Type B pancreatic cell (in vitro differentiated cells): ENCODE data around the gene MMS19. TPM values are rescaled to one million over a fixed set of nuclear protein-coding genes. Genes with fewer than 3 reads are reported as not detected.
A peak's percentile ranks its signal among the peaks of the same experiment; 100 is the strongest.

Experiments used
- DNase-seq: peaks from one replicate; pipeline ENCODE4 v3.0.0; 2021; ENCODE audit warnings: mixed read lengths; ENCODE audit not compliant: unreplicated experiment; ENCODE audit errors: extremely low spot score
- H3K27ac Mint-ChIP-seq: 2 replicates; pipeline ENCODE4 v1.8.0; 2021; ENCODE audit warnings: mild to moderate bottlenecking, mixed read lengths
- H3K27me3 Mint-ChIP-seq: 2 replicates; pipeline ENCODE4 v1.8.0; 2021; ENCODE audit warnings: mixed read lengths
- H3K36me3 Mint-ChIP-seq: 2 replicates; pipeline ENCODE4 v1.8.0; 2021; ENCODE audit warnings: mixed read lengths
- H3K4me1 Mint-ChIP-seq: one replicate; pipeline ENCODE4 v1.8.0; 2021; ENCODE audit warnings: mixed read lengths; ENCODE audit not compliant: unreplicated experiment
- H3K4me3 Mint-ChIP-seq: 2 replicates; pipeline ENCODE4 v1.8.0; 2021; ENCODE audit warnings: mild to moderate bottlenecking, mixed read lengths
- H3K9me3 Mint-ChIP-seq: 2 replicates; pipeline ENCODE4 v1.8.0; 2021; ENCODE audit warnings: mixed read lengths
- CTCF ChIP-seq: fragments of 200-600 bp; sonication (generic); conservative IDR thresholded peaks from 2 replicates; pipeline ENCODE4 v1.5.0; 2021; ENCODE audit warnings: antibody characterized with exemption, mild to moderate bottlenecking
- total RNA-seq: library from RNA; stranded (reverse); gene quantifications from 2 replicates; pipeline ENCODE4 v1.2.1, GENCODE V29; 2021; ENCODE audit warnings: low replicate concordance

The MMS19 gene
- total RNA-seq, 1 donor from 2014 or later = 85.9 TPM

GRCh38 chr10:97520978-97521761 is 22.9 kb upstream of the MMS19 start:
- no peak overlapping the region for H3K4me3 Mint-ChIP-seq
- H3K36me3 Mint-ChIP-seq = no peaks in the 10 kb centered on the region
- peaks cover 25% of the 10 kb centered on the region for H3K4me1 Mint-ChIP-seq
- TF ChIP-seq CTCF = no peak
- no peaks in the 10 kb centered on the region for H3K9me3 Mint-ChIP-seq
- peak overlapping the region; percentile 76 for H3K27ac Mint-ChIP-seq
- DNase-seq = no peak
- peaks cover 3% of the 10 kb centered on the region for H3K27me3 Mint-ChIP-seq

DNA sequence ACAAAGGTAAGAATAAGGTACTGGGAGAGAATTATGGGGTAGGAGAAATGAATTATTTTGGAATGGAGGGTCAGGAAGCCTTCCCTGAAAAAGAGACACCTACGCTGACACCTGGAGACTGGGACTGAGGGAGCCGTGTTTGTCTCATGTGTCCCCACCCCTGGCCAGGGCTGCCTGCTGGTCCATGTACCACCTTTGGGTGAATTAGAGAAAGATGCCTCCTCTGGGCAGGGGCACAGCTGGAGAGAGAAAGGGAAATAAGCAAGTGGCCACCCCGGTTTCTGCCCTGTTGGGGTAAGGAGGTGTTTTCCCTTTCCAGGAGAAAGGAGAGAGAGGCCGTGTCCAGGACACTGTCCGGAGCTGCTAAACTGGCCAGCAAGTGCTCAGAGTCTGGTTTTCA is 22.3 kb upstream of the MMS19 start:
- TF ChIP-seq CTCF = no peak
- peak overlapping the region; percentile 76 for H3K27ac Mint-ChIP-seq
- H3K27me3 Mint-ChIP-seq = peaks cover 3% of the 10 kb centered on the region
- DNase-seq = no peak
- H3K4me3 Mint-ChIP-seq = no peak overlapping the region
- peaks cover 23% of the 10 kb centered on the region for H3K4me1 Mint-ChIP-seq
- H3K9me3 Mint-ChIP-seq = no peaks in the 10 kb centered on the region
- no peaks in the 10 kb centered on the region for H3K36me3 Mint-ChIP-seq

- no peaks in the 10 kb centered on the region for H3K9me3 Mint-ChIP-seq
- DNase-seq = no peak
- peaks cover 3% of the 10 kb centered on the region for H3K27me3 Mint-ChIP-seq
- H3K4me3 Mint-ChIP-seq = no peak overlapping the region
- no peak overlapping the region for H3K27ac Mint-ChIP-seq
- H3K36me3 Mint-ChIP-seq = no peaks in the 10 kb centered on the region
- peaks cover 35% of the 10 kb centered on the region for H3K4me1 Mint-ChIP-seq
- no peak for TF ChIP-seq CTCF
Observed at GRCh38 chr10:97519342-97519741, 21.1 kb upstream of the MMS19 start.

GRCh38 chr10:97518301-97519043 is 20.2 kb upstream of the MMS19 start:
- H3K9me3 Mint-ChIP-seq = no peaks in the 10 kb centered on the region
- no peak overlapping the region for H3K27ac Mint-ChIP-seq
- no peak for TF ChIP-seq CTCF
- no peak overlapping the region for H3K4me3 Mint-ChIP-seq
- DNase-seq = no peak
- H3K4me1 Mint-ChIP-seq = peaks cover 36% of the 10 kb centered on the region
- no peaks in the 10 kb centered on the region for H3K36me3 Mint-ChIP-seq
- H3K27me3 Mint-ChIP-seq = peaks cover 3% of the 10 kb centered on the region

- H3K36me3 Mint-ChIP-seq = no peaks in the 10 kb centered on the region
- H3K9me3 Mint-ChIP-seq = no peaks in the 10 kb centered on the region
- no peak for TF ChIP-seq CTCF
- H3K4me1 Mint-ChIP-seq = peaks cover 39% of the 10 kb centered on the region
- H3K4me3 Mint-ChIP-seq = no peak overlapping the region
- H3K27ac Mint-ChIP-seq = no peak overlapping the region
- DNase-seq = no peak
- peaks cover 3% of the 10 kb centered on the region for H3K27me3 Mint-ChIP-seq
Observed at GRCh38 chr10:97517778-97518300, 19.6 kb upstream of the MMS19 start.
